ENCODE results near the gene PPP2R5E.

The PPP2R5E gene

DNA sequence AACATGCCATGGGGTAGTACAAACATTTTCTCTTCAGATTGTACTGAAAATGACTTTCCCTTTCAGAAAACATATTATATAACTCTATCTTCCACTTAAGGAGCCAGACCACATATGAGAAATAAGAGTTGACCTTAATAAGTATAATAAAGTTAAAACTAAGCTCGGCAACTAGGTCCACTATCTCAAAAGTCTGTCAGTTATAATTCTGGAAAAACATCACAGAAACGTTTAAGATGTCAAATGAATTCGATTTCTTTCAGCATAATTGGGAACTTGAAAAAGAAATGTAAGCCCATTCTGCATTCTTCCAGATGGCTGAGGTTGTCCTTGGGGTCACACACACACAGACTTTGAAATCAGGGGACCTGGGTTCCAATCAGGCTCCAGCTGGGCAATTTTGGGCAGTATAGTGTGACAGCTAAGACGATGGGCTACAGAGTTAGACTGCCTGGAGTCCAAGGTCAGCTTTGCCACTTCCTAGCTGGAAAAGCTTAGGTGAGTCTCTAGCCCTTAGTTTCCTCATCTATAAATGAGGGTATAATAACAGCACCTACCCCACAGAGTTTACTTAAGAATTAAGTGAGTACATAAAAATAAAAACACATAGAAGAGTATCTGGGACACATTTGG lies 75.6 kb downstream of the PPP2R5E start:
- no peak overlapping the region for H3K27ac Mint-ChIP-seq
- H3K36me3 Mint-ChIP-seq = peaks cover 4% of the 10 kb centered on the region
- H3K27me3 Mint-ChIP-seq = no peaks in the 10 kb centered on the region
- H3K4me1 Mint-ChIP-seq = peaks cover 54% of the 10 kb centered on the region
- H3K4me3 Mint-ChIP-seq = no peak overlapping the region
- no peaks in the 10 kb centered on the region for H3K9me3 Mint-ChIP-seq

DNA sequence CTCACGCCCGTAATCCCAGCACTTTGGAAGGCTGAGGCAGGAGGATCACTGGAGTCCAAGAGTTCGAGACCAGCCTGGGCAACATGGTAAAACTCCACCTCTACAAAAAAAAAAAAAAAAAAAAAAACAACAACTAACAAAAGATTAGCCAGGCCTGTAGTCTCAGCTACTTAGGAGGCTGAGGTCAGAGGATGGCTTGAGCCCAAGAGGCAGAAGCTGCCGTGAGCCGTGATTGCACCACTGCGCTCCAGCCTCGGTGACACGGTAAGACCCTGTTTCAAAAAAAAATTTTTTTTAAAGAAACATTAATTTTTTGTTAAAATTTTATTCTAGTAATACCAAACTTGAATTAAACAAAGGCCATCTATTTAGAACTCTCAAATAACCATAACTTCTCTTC lies 77.8 kb downstream of the PPP2R5E start:
- no peaks in the 10 kb centered on the region for H3K9me3 Mint-ChIP-seq
- peaks cover 6% of the 10 kb centered on the region for H3K36me3 Mint-ChIP-seq
- H3K27ac Mint-ChIP-seq = no peak overlapping the region
- H3K27me3 Mint-ChIP-seq = no peaks in the 10 kb centered on the region
- H3K4me1 Mint-ChIP-seq = peaks cover 50% of the 10 kb centered on the region
- no peak overlapping the region for H3K4me3 Mint-ChIP-seq

GRCh38 chr14:63460680-63461369 lies 82.4 kb downstream of the PPP2R5E start:
- peaks cover 6% of the 10 kb centered on the region for H3K36me3 Mint-ChIP-seq
- no peaks in the 10 kb centered on the region for H3K9me3 Mint-ChIP-seq
- H3K27me3 Mint-ChIP-seq = no peaks in the 10 kb centered on the region
- no peak overlapping the region for H3K4me3 Mint-ChIP-seq
- H3K4me1 Mint-ChIP-seq = peaks cover 45% of the 10 kb centered on the region
- no peak overlapping the region for H3K27ac Mint-ChIP-seq

GRCh38 chr14:63459738-63460137 lies 83.4 kb downstream of the PPP2R5E start:
- Mint-ChIP-seq H3K4me1 (peaks cover 52% of the 10 kb centered on the region), H3K9me3 (no peaks in the 10 kb centered on the region), H3K4me3 (no peak overlapping the region), H3K27me3 (no peaks in the 10 kb centered on the region), H3K36me3 (peaks cover 6% of the 10 kb centered on the region), H3K27ac (no peak overlapping the region)

DNA sequence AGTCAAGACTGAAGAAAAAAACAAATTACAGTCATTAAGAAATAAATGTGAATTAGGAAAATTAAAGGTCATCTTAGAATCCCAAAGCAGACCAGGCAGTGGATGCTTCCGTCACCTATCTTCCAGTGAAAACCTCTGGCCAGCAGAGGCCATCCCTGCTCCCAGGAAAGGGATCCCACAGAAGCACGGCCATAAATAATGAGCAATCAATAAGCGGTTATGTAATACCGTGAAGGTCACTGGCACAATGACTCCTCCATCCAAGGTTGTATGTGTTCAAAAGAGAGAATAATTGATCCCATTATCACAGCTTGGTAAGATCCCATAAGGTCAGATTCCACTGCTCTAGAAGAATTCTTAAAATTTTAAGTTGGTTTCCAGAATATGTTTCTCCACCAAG lies 85.7 kb downstream of the PPP2R5E start:
- Mint-ChIP-seq H3K27ac (no peak overlapping the region), H3K27me3 (no peaks in the 10 kb centered on the region), H3K4me3 (no peak overlapping the region), H3K36me3 (peaks cover 6% of the 10 kb centered on the region), H3K9me3 (no peaks in the 10 kb centered on the region), H3K4me1 (peaks cover 46% of the 10 kb centered on the region)

DNA sequence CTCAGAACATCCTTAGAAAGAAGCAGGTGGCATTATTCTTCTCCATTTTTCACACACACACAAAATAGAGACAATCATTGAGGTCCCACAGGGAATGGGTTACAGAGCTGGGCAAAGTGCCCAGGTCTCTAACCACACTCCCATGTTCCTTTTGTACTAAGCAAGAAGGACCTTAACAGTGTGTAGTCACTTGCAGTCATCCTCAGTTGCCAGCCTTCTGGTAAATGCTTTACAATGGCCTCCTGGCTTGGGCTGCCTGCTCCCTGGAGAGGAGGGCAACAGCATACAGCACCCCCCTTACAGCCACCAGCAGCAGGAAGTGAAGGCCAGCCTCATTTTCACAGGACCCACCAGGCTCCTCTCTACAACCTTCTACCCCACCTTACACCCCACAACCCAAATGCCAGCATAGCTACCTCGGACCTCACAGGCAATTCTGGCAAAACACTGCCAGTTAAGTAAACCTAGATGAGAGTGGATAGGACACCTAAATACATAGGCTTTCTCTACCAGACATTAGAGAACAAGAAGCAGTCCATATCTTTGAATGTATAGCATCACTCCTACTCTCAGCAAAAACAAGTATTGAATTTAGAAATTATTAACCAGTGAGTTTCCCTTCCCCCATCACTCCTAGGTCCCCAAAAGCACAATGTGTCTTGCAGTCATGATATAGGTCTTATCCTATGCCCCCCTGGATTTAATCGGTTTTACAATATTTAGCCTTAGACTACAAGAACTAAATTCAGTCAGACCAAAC lies 88.1 kb downstream of the PPP2R5E start:
- H3K4me1 Mint-ChIP-seq = peaks cover 40% of the 10 kb centered on the region
- H3K9me3 Mint-ChIP-seq = no peaks in the 10 kb centered on the region
- no peaks in the 10 kb centered on the region for H3K27me3 Mint-ChIP-seq
- peak overlapping the region; percentile 13 for H3K27ac Mint-ChIP-seq
- no peak overlapping the region for H3K4me3 Mint-ChIP-seq
- H3K36me3 Mint-ChIP-seq = peaks cover 7% of the 10 kb centered on the region

DNA sequence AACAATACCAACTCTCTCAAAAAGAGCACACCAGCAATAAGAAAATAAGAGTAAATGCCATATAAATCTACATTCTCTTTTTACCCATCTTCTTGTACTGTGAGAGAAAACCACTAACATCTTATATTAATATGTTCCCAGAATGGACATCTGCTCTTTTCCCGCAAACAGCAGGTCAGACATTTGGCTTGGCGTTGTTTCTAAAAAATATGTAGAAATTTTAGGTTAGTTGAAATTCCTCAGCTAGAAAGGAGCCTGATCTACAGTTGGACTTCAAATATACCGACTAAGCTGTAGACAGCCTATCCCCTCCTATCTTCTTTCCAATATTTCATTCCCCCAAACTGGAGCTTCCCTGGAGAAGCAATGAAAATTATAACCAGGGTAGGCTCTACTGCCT lies 88.7 kb downstream of the PPP2R5E start:
- Mint-ChIP-seq H3K4me3 (no peak overlapping the region), H3K4me1 (peaks cover 36% of the 10 kb centered on the region), H3K36me3 (peaks cover 7% of the 10 kb centered on the region), H3K27ac (no peak overlapping the region), H3K9me3 (no peaks in the 10 kb centered on the region), H3K27me3 (no peaks in the 10 kb centered on the region)

DNA sequence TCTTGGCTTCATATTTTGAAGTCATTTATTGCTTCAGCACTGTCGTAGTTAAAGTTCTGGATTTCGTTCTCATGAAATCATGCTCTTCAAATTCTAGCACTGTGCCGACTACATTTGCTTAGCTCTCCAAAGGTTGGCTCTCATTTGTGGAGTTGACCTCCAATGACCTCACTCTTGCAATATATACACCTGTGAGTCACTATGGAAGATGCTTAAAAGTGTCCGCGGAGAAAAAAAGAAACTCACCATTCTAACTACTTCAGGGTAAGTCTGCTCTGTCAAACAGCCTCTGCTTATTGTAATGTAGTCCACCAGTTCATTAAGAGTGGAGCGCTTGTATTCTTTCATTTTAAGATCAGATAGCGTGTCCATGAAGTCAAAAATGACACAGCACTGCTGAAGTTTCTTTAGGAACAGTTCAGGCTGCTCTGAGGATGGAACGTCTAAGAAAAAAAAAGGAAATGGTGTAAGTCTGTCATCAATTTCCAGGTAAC lies 89.7 kb downstream of the PPP2R5E start:
- no peak overlapping the region for H3K27ac Mint-ChIP-seq
- peaks cover 31% of the 10 kb centered on the region for H3K4me1 Mint-ChIP-seq
- H3K9me3 Mint-ChIP-seq = no peaks in the 10 kb centered on the region
- no peak overlapping the region for H3K4me3 Mint-ChIP-seq
- no peaks in the 10 kb centered on the region for H3K27me3 Mint-ChIP-seq
- H3K36me3 Mint-ChIP-seq = peaks cover 12% of the 10 kb centered on the region

DNA sequence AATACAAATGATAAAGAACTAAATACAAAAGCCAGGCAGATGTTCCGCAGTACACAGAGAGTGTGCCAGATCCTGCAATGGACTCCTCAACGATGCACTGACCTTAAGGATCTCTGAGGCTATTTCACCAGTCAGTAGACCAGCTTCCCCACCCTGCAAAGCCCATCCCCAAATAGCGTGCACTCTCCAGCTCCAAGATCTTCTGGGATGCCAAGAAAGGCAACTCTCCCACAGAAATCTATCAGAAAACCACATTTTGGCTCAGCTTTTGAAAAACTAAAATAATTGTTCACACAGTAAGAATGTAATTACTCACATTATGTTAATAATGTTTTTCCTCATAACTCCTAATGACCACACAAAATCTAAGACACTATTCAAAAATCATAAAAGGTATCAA lies 90.4 kb downstream of the PPP2R5E start:
- Mint-ChIP-seq H3K4me3 (no peak overlapping the region), H3K27me3 (no peaks in the 10 kb centered on the region), H3K36me3 (peaks cover 12% of the 10 kb centered on the region), H3K9me3 (no peaks in the 10 kb centered on the region), H3K27ac (no peak overlapping the region), H3K4me1 (peaks cover 26% of the 10 kb centered on the region)

DNA sequence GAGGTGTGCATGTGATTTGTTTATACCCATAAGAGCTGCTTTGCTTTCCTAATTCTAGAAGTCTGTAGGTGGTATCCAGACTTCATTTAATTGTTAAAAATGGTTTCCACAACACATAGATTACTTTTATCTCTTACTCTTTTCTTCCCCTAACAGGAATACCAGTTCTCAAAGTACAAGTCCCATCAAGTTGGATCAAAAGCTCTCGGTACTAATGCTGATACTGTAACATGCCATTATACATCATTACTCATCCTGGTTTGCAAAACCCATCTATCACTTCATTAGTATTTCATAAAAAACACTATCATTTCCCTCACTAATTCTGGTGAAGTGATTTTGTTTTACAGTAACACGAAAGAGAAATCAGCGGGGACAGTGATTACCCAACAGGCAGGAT lies 94.3 kb downstream of the PPP2R5E start:
- Mint-ChIP-seq H3K9me3 (no peaks in the 10 kb centered on the region), H3K4me1 (peaks cover 17% of the 10 kb centered on the region), H3K27ac (no peak overlapping the region), H3K36me3 (peaks cover 21% of the 10 kb centered on the region), H3K27me3 (no peaks in the 10 kb centered on the region), H3K4me3 (no peak overlapping the region)

DNA sequence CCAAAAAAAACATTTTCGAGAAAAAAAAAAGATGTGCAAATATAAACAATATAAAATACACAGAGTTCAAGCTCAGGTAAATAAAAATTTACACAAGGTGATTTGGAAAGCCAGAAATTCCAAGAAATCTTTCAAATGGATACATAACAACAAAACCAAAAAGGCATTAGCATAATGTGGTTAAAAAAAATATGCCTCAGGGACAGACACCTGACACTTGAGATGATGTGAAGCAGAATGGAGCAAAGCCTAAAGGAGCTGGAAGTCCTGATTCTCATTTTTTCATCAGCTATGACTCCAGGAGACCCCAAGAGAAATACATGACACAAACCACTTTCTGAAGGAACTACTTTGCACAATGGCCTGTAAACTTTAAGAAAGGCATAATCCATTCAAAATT lies 98.6 kb downstream of the PPP2R5E start:
- Mint-ChIP-seq H3K27ac (no peak overlapping the region), H3K4me1 (peaks cover 40% of the 10 kb centered on the region), H3K4me3 (no peak overlapping the region), H3K9me3 (no peaks in the 10 kb centered on the region), H3K27me3 (no peaks in the 10 kb centered on the region), H3K36me3 (peaks cover 26% of the 10 kb centered on the region)

GRCh38 chr14:63443988-63444387 lies 99.2 kb downstream of the PPP2R5E start:
- Mint-ChIP-seq H3K4me3 (no peak overlapping the region), H3K9me3 (no peaks in the 10 kb centered on the region), H3K27me3 (no peaks in the 10 kb centered on the region), H3K4me1 (peaks cover 42% of the 10 kb centered on the region), H3K27ac (peak overlapping the region; percentile 5), H3K36me3 (peaks cover 23% of the 10 kb centered on the region)

DNA sequence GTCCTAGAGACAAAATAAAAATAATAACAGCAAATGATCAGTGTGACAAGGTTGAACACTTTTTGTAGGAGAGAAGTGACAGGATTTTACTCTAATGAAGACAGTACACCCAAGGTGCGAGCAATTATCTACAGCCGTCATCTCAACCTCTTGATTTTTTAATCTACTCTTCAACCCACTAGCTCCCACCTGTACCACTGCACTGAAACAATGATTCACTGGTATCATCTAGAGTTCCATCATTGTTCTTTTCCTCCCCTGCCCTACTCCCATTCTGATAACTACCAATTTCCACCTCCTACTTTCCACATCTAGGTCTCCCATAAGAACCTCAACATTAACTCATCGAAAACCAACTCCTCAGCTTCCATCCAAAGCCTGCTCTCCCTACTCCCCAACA lies 99.8 kb downstream of the PPP2R5E start:
- H3K4me1 Mint-ChIP-seq = peaks cover 48% of the 10 kb centered on the region
- H3K27me3 Mint-ChIP-seq = no peaks in the 10 kb centered on the region
- H3K36me3 Mint-ChIP-seq = peaks cover 21% of the 10 kb centered on the region
- H3K4me3 Mint-ChIP-seq = no peak overlapping the region
- H3K27ac Mint-ChIP-seq = no peak overlapping the region
- H3K9me3 Mint-ChIP-seq = no peaks in the 10 kb centered on the region

- Mint-ChIP-seq H3K27ac (peak overlapping the region; percentile 67), H3K4me1 (peaks cover 80% of the 10 kb centered on the region), H3K9me3 (no peaks in the 10 kb centered on the region), H3K4me3 (peak overlapping the region; percentile 23), H3K36me3 (peaks cover 12% of the 10 kb centered on the region), H3K27me3 (no peaks in the 10 kb centered on the region)
These were observed 105.0 kb downstream of the PPP2R5E start for GRCh38 chr14:63438065-63438757.

- H3K27ac Mint-ChIP-seq = no peak overlapping the region
These were observed 106.7 kb downstream of the PPP2R5E start for GRCh38 chr14:63436286-63437098.

More at GRCh38 chr14:63436286-63437098, 106.7 kb downstream of the PPP2R5E start:
- H3K27me3 Mint-ChIP-seq = no peaks in the 10 kb centered on the region
- no peak overlapping the region for H3K4me3 Mint-ChIP-seq
- peaks cover 84% of the 10 kb centered on the region for H3K4me1 Mint-ChIP-seq
- no peaks in the 10 kb centered on the region for H3K9me3 Mint-ChIP-seq
- H3K36me3 Mint-ChIP-seq = peaks cover 10% of the 10 kb centered on the region
